DMS 273 (cell line): Measurements from ENCODE around the gene ANP32A.

Source experiments
- DNase-seq: peaks from one replicate; lab custom pipeline; 2025; ENCODE audit not compliant: unreplicated experiment; lab: John Stamatoyannopoulos, UW

ANP32A gene

GRCh38 chr15:68800875-68801274, 19.8 kb downstream of the ANP32A start:
- DNase-seq: no peak

- no peak for DNase-seq
Observed at GRCh38 chr15:68798346-68799094, 22.2 kb downstream of the ANP32A start.

GRCh38 chr15:68797599-68798345, 22.9 kb downstream of the ANP32A start:
- no peak for DNase-seq

DNA sequence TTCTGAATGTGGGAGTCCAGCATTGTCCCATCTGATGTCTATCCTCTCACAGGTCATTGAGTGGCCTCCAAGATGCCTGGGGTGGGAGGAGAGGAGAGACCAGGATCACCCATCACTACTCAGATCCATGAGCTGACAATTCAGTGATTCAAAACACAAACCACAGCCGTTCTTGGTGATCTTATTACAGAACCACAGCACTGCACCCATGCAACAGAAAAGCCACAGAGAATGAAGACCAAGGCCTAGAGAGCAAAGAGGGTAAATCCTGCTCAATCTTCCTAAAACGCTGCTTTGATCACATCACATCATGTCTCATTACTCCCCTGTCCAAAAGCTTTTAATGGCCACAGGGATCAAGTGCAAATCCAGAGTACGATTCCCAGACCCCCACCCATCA, 23.5 kb downstream of the ANP32A start:
- no peak for DNase-seq

GRCh38 chr15:68796576-68796975, 24.1 kb downstream of the ANP32A start:
- no peak for DNase-seq

- peak; percentile 93 for DNase-seq
Observed at GRCh38 chr15:68795298-68795848, 25.3 kb downstream of the ANP32A start.

DNA sequence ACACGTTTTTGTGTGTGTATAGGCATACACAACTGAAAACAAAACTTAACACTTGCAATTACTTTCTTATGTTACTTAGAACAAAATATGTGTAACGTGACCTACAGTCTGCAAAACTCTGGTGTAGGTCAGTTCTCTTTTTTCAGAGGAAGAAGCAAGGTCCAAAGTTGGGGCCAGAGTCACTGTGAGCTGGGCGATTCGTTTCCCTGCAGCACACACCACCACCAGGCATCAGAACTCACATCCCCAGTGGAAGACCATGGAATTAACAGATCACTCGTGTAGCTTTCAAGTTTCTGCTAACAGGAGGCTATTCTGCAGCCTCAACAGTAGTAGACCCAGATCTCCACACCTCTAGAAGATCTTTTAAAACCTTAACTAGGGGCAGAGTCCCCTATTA, 25.8 kb downstream of the ANP32A start:
- peak; percentile 48 for DNase-seq

- DNase-seq: no peak
Observed at GRCh38 chr15:68794307-68794706, 26.4 kb downstream of the ANP32A start.

DNA sequence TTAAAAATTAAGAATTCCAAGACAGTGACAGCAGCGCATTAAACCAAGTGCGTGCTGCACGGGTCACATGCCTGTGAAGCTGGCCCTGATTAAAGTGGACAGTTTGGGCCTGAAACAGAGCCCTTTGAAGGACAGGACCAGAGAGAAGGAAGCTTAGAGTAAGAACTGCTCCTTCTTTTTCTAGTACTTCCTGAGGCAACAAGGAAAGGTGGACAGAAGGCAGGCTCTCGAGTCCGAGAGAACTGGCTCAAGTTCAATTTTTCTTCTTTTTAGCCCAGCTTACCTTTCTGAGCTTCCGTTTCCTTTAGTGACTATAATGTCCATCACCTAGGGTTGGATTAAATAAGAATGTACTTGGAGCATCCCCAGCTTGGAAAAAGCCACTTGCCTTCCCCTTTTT, 26.9 kb downstream of the ANP32A start:
- DNase-seq: no peak

GRCh38 chr15:68792901-68793766, 27.6 kb downstream of the ANP32A start:
- no peak for DNase-seq

DNA sequence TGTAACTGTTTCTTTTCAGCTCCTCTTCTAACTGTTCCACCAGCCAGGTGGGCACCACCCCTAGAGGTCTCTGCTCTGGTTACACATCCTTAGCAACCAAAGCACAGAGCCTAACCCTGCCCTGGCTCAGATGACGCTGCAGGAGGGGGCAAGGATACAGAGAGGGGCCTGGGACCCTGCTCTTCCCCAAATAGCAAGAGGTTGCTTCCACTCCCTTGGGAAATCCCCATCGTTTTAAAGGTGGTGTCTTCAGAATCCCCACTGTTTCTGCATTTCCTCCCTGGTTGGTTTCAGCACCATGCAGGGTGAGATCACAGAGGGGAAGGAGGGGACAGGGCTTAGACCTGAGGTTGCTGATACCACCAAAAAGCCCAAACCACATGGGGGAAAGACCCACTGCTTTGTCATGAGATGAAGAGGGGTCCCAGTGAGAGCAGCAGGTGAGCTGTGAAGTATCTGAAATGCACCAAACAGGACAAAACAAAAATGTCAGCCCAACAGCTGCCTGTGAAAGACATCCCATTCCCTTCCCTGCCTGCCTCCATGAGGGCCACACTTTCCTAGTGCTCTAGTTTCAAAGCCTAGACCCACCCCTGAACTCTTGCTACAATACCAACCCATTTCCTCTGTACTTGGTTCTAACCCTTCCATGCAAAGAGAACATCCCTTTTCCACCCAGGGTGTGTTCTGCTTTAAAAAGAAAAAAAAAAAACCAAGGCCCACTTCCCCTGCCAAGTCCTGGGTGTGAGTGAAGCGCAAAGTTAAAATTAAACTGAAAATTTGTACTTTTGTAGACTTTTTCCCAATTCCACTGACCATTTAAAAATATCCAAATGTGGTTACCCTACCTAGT, 29.0 kb downstream of the ANP32A start:
- no peak for DNase-seq

- no peak for DNase-seq
Observed at GRCh38 chr15:68790910-68791309, 29.8 kb downstream of the ANP32A start.

GRCh38 chr15:68790242-68790575, 30.5 kb downstream of the ANP32A start:
- no peak for DNase-seq

- peak; percentile 51 for DNase-seq
Observed at GRCh38 chr15:68789534-68790241, 31.0 kb downstream of the ANP32A start.

GRCh38 chr15:68789091-68789490, 31.6 kb downstream of the ANP32A start:
- DNase-seq: no peak

DNA sequence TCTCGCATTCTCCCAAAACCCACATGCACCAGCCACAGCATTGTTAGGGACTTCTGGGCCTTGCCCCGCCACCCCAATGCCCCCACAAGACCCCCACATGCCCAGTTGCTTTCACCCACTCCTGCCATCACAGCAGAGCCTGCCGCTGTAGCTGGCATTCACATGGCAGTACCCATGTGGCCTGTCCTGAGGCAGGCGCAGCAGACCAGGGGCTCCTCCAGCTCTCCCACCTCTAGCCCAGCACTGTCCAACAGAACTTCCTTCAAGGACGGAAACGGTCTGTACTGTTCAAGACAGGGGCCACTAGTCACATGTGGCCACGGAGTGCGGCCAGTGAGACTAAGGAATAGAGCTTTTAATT, 32.5 kb downstream of the ANP32A start:
- no peak for DNase-seq

GRCh38 chr15:68787609-68788263, 33.0 kb downstream of the ANP32A start:
- no peak for DNase-seq

DNA sequence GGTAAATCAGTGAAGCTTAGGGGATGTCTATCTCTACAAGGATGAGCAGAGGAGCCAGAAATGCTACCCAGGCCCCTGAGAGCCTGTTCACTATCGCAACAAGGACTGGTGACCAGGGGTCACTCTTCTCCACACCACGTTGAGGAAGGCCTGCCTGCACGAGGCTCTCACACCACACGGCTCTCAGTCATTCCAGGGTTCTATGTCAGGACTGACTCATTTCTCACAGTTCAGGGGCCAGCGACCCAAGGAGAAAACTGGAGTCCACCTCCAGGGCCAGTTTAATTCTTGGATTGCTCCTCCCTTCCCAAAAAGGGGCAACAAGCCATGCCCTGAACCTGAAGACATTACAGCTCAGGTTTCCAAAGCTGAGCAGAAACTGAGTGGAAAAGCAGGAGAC, 33.9 kb downstream of the ANP32A start:
- DNase-seq: no peak

DNA sequence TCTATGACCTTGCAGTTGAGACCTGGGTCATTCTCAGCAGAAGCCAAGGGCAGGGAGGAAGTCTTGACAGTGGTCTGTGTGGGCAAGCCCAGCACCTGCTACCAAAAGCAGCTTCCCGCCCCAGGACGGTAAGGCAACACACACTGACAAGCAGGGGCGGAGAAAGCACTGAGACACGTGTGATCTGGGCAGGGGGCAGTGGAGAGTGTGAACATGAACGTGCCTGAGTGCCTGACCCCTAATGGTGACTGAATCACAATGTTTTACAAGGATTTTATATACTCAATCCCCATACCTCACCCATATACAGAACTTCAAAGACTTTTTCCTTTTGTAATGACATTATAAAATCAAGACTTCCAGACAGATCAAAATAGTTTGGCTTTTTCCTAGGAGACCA, 35.2 kb downstream of the ANP32A start:
- no peak for DNase-seq
